D721Med (cell line): ENCODE results near the gene PTX4.

Source experiments
- DNase-seq: peaks from one replicate; pipeline ENCODE4 v3.0.0; 2011; ENCODE audit warnings: low spot score; ENCODE audit not compliant: insufficient read length
- FAIRE-seq: peaks from 2 replicates; lab custom pipeline; 2011; peaks lifted over from hg19 to GRCh38; lab: Jason Lieb, UNC
- TF ChIP-seq, protein P1 (sequence below): IDR thresholded peaks from 2 replicates; pipeline ENCODE4 v1.5.1; 2012; ENCODE audit warnings: mild to moderate bottlenecking, control low read depth; ENCODE audit not compliant: insufficient read depth; ENCODE audit errors: missing control alignments

Gene PTX4

DNA sequence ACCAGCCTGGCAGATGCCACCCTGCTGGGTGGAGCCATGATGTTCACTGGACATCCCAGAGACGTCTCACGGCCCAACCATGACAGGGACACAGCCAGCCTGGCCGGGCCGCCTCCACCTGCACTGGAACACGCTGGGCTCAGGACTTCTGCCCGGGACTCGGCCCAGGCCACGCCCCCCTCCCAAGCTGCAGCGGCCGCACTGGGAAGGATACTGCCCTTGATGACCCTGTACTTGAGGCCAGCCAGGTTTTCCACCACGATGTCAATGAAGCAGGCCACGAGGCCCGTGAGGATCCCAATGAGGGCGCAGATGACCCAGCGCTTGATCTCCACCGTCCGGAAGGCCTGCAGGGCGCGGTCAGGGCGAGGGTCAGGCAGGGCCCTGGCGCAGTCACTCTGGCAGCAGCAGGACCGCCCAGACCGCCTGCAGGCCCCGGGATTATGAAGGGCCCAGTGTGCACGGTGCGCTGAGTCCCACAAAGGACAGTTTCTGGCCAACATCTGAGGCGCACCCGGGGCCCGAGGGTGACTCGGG is 28.1 kb downstream of the PTX4 start:
- TF ChIP-seq, protein P1, sequence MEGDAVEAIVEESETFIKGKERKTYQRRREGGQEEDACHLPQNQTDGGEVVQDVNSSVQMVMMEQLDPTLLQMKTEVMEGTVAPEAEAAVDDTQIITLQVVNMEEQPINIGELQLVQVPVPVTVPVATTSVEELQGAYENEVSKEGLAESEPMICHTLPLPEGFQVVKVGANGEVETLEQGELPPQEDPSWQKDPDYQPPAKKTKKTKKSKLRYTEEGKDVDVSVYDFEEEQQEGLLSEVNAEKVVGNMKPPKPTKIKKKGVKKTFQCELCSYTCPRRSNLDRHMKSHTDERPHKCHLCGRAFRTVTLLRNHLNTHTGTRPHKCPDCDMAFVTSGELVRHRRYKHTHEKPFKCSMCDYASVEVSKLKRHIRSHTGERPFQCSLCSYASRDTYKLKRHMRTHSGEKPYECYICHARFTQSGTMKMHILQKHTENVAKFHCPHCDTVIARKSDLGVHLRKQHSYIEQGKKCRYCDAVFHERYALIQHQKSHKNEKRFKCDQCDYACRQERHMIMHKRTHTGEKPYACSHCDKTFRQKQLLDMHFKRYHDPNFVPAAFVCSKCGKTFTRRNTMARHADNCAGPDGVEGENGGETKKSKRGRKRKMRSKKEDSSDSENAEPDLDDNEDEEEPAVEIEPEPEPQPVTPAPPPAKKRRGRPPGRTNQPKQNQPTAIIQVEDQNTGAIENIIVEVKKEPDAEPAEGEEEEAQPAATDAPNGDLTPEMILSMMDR: no peak
- no peak for FAIRE-seq
- DNase-seq: no peak

DNA sequence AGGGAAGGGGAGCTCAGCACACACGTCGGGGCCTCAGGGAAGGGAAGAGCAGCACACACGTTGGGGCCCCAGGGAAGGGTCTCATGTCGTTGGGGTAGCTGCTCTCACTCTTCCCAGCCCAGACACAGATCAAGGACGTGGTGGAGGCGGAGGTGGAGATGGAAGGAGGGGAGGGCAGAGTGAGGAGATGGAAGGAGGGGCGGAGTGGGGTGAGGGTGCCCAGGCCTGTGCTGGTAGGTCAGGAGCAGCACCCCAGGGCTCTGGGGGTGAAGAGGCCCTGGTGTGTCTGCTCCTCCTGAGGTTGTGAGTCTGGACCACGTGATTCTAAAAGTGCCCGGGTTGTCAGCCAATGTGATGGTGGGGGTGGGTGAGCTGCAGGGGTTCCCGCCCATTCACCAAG is 28.8 kb downstream of the PTX4 start:
- DNase-seq (no peak), FAIRE-seq (no peak)
- TF ChIP-seq, protein P1: no peak

DNA sequence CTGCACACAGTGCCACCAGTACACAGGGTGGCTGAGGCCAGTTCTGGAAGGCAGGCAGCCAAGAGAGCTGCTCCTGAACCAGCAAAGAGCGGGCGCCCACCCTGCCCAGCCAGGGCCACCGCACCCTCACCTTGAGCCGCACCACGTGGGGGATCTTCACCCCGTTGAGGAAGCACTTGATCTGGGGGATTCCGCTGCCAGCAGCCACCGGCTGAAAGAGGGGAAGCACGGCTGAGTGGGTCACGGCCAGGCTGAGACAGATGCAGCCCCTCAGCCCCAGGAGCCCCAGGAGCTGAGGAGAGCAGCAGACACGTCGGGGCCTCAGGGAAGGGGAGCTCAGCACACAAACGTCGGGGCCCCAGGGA is 29.8 kb downstream of the PTX4 start:
- no peak for DNase-seq
- TF ChIP-seq, protein P1: no peak
- FAIRE-seq: no peak

DNA sequence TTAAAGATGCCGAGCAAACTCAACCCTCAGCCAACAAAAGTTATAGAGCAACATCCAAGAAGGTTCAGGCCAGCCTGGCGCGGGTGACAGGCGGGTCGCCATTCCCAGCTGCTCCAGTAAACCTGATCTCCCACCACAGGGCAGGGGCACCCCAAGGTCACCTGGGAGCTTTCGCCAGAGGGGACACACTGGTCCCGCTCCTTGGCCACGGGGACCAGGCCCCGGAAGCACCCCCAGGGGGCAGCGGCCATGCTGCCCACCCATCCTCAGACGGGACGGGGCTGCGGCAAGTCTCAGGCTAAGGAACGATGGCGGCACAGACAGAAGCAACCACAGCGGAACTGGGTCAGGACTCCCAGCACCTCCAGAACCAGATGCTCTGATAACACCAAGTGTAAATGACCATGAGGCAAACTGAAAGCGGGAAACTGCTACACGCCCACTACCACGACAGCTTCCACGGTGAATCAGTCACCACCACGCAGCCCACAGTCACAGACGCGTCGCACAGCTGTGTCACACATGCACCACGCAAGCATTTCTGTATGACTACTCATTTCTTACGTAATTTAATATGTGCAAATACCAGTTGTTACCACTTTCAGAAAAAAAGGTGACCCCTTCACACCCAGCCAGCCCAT is 30.3 kb downstream of the PTX4 start:
- TF ChIP-seq, protein P1: no peak
- no peak for DNase-seq
- FAIRE-seq: no peak

DNA sequence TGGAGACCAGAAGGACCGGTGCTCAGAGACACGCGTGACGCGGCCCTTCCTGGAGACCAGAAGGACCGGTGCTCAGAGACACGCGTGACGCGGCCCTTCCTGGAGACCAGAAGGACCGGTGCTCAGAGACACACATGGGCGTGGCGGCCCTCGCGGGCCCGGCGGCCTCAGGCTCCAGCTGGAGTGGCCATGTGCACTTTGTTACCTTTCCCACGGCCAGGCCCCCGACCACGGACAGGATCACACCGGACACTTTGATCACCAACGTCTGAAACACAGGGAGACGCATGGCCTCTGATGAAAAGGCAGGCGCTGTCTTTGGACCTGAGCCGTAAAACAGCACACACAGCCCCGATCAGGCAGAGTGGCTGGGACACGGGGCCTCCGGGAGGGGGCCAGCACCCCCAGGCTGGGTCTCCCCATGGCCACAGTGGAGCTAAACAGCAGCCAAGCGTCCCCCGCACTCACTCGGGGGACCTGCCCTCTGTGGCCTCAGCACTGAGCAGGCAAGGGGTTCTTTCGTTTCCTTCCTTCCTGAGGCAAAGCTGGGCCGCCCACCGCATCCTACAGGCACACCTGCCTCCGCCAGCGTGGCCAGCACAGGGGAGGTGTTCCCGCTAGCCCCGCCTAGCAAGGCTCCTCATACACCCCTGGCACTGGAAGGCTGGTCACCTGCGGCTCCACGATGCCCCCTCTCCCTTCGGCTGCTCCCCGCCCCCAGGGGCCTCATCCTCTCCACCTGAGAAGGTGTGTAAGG is 31.1 kb downstream of the PTX4 start:
- TF ChIP-seq, protein P1: no peak
- DNase-seq (no peak), FAIRE-seq (no peak)

DNA sequence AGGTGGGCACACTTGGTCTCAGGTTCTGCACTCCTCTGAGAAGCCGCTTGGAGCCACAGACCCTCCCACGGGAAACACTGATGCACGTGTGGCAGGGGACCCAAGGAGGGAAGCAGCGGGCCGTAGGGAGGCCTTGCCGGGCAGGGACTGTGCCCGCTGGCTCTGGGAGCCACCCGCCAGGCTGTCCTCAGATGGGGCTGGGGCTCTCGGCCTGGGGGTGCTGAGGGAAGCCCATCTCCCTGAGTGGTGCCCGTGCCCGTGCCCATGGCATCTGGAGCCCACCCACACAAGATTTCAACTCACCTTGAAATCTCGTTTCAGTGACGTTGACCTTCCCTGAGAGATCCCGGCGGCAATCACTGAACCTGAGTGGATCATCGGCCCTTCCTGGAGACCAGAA is 31.8 kb downstream of the PTX4 start:
- DNase-seq: no peak

More for the DNA sequence above, 31.8 kb downstream of the PTX4 start:
- FAIRE-seq: no peak
- TF ChIP-seq, protein P1: no peak
